Lung microvascular endothelial cell (primary cell): ENCODE results near the gene SLC17A7. TPM values are rescaled to one million over a fixed set of nuclear protein-coding genes. Genes with fewer than 3 reads are reported as not detected.
A peak's percentile ranks its signal among the peaks of the same experiment; 100 is the strongest.

ENCODE experiments used
- DNase-seq, 2 donors: peaks; one replicate each; pipeline versions ENCODE4 v3.0.0 to v3.0.0-alpha.2; 2010; ENCODE audit warnings: low read depth in 2 of 2
- total RNA-seq: library from RNA; depleted of rRNA; stranded (reverse); fragments of >200 nt; gene quantifications from 2 replicates; pipeline ENCODE4 v1.2.1, GENCODE V29; 2014

Gene SLC17A7
- total RNA-seq, 1 donor from 2014 or later: 0.20 TPM

DNA sequence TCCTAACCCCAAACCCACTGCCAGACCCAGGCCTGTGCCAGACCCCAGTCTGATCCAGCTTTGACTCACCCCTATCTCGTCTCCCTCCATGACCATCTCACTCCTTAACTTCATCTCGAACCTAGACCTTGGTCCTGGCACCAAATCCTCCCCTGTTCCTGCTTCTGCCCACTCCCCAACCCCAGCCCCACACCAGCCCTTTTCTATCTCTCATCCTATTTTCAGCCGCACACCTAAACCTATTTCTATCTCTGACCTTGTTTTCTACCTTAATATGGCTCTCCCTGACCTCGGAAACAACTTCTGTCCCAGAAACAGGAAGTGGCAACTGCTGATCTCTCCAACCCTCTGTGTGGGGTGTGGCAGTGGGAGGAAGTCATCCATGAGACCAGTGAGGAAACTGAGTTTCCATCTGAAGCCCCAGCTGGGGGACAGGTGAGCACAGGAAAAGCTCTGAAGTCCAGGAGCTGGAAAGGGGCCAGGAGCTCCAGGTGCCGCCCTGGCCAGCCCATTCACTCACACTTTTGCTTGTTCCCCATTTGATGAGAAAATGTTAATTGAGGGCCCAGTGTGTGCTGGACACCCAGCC lies 31.8 kb downstream of the SLC17A7 start:
- no peak for DNase-seq

DNA sequence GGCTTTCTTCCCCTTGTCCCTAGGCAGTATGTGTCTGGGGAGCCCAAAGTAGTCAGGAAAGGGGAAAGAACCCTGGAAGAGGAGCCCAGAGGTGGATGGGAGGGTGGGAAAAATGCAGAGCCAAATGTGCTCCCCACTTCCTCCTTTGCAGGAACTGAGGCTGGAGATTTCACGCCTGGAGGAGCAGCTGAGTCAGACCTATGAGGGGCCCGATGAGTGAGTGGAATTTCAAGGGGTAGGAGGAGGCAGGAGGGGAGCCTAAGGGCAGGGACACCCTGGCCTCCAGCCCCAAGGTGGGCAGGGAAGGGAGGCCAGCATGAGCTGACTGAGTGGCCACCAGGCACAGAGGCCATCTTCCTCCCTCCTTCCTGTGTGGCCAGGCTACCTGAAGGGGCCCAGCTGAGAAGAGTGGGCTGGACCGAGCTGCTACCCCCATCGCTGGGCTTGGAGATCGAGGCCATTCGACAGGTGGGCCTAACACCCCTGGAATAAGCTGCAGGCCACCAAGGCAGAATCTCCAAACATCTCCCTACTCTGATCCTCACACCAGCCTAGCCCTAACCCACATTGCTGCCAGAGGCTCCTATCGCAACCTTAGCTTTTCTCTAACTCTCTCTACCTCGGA lies 32.4 kb downstream of the SLC17A7 start:
- DNase-seq: no peak

DNA sequence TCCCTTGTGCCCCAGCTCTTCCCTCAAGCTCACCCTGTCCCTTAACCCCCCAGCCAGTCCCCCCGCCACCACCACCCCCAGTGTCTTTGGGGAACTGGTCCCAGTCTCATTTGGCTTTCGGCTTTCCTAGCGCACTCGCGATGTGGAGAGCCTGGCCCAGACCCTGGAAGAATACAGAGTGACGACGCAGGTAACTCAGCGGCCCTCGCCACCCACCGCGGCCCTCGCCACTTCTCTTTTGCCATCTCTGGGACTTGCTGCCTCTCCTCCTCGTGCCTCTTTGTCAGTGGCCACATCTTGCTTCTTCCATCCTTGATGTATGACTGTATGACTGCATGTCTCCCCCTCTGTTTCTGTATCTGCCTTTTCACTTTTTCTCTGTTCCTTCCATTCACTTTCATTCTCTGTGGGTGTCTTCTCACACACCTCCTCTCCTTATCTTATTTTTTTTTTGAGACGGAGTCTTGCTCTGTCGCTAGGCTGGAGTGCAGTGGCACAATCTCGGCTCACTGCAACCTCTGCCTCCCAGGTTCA lies 33.8 kb downstream of the SLC17A7 start:
- DNase-seq: no peak

DNA sequence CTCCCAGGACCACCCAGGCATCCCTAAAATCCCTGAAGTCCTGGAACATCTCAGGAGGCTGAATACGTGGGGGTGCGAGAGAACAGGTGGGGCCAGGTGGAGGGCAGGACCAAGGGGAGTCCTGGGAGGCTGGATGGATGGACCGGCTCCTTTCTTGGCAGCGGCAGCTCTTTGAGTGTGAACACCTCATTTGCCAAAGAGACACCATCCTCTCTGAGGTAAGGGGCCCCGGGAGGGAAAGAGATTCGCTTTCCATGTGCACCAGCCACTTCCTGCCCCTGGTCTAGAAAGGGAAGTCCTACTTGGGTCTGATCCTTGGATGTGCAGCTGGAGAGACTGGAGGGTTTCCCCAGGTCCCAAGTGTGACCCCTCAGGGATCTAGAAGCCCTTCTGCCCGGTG lies 34.2 kb downstream of the SLC17A7 start:
- DNase-seq: no peak

DNA sequence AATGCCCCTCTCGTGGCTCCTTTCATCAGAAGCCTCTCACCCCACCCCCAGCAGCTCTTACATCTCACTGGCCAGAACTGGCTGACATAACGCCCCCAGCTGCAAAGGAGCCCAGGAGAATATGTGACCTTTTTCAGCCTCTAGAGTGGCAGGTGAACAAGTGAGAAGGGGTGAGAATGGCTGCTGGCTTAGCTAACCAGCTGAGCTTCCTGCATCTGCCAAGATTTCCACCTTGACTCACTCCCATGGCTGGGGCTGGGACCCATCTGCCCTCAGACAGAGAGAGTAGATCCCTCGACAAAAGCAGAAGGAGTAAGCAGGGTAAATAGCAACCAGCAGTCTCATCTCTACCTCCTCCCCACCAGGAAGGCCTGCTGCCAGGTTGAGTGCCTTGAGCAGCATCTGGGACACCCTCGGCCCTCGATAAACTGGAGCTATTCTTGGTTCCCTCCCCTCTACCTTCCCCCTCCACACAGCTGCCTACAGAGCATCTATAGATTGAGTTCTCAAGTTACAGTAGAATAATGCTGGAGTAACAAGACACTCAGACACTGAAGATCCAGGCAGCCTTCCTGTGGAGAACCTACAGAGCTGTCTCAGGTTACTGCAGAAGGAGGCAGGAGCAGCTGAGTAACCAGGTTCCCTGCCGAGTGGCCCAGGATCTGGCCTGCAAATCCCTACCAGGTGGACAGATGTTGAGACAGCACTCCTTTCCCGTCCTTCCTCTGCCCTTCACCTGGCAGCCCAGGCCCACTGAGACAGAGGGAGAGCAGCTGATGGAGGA lies 37.7 kb downstream of the SLC17A7 start:
- no peak for DNase-seq

DNA sequence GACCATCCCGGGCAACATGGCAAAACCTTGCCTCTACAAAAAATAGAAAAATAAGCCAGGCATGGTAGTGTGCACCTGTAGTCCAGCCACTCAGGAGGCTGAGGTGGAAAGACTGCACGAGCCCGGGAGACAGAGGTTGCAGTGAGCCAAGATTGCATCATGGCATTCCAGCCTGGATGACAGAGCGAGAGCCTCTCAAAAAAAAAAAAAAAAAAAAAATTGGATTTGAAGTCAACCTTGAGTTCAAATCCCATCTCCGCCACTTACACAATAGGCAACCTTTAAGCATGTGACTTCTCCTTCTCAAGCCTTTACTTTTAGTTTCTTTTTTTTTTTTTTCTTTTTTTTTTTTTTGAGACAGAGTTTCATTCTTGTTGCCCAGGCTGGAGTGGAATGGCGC lies 41.3 kb downstream of the SLC17A7 start:
- no peak for DNase-seq

DNA sequence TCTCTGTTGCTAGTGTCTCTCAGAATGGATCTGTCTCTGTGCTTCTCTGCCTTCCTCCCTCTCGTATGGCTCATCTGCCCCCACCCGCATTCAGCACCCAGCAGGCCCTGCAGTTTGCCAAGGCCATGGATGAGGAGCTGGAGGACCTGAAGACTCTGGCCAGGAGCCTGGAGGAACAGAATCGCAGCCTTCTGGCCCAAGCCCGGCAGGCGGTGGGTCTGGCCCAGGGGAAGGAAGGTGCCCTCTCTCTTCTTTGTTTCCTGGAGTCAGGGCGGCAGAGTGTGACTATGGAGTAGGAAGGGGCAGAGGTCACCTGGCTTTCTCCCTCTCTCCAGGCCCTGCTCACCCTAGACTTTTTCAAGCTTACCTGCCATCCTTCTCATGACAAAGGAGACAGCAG lies 42.4 kb downstream of the SLC17A7 start:
- no peak for DNase-seq

DNA sequence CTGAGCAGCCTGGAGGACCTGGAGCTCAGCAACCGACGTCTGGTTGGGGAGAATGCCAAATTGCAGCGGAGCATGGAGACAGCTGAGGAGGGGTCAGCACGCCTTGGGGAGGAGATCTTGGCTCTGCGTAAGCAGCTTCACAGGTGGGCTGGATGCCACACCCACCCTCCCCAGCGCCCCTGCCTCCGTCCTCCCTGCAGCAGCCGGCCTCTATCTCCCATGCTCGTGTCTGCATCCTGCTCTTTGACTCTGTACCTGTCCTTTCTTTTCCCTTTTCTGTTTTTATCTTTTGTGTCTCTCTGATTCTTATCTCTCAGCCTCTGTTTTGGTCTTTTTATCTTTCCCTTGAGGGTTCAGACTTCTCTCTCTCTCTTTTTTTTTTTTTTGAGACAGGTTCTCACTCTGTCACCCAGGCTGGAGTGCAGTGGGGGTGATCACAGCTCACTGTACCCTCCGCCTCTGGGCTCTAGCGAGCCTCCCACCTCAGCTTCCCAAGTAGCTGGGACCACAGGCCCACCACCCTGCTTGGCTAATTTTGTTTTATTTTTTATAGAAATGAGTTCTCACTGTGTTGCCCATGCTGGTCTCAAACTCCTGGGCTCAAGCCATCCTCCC lies 43.2 kb downstream of the SLC17A7 start:
- no peak for DNase-seq

DNA sequence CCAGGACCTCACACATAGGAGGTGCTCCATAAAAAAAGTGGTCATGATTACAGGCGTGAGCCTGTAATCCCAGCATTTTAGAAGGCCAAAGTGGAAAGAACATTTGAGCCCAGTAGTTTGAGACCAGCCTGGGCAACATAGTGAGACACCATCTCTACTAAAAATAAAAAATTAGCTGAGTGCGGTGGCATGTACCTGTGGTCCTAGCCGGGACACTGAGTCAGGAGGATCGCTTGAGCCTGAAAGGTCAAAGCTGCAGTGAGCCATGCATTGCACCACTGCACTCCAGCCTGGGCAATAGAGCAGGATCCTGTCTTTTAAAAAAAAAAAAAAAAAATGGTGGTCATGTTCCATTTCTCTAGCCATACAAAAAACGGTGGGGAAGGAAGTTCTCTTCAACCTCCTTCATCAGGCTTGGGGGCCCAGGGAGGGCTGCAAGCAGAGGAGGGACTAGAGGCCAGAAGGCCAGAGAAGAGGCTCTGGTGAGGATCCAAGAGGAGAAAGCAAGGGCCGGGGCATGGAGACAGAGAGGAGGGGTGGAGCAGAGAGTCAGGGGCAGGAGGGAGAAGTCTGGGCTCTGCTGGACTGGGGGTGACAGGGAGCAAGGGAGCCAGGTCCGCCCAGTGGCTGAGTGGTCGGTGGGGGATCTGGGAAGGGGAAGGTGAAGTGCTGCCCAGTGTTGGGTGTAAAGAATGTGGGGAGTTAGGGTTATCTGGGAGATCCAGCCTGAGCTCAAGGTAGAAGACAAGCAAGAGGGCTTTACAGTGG lies 44.4 kb downstream of the SLC17A7 start:
- no peak for DNase-seq

DNA sequence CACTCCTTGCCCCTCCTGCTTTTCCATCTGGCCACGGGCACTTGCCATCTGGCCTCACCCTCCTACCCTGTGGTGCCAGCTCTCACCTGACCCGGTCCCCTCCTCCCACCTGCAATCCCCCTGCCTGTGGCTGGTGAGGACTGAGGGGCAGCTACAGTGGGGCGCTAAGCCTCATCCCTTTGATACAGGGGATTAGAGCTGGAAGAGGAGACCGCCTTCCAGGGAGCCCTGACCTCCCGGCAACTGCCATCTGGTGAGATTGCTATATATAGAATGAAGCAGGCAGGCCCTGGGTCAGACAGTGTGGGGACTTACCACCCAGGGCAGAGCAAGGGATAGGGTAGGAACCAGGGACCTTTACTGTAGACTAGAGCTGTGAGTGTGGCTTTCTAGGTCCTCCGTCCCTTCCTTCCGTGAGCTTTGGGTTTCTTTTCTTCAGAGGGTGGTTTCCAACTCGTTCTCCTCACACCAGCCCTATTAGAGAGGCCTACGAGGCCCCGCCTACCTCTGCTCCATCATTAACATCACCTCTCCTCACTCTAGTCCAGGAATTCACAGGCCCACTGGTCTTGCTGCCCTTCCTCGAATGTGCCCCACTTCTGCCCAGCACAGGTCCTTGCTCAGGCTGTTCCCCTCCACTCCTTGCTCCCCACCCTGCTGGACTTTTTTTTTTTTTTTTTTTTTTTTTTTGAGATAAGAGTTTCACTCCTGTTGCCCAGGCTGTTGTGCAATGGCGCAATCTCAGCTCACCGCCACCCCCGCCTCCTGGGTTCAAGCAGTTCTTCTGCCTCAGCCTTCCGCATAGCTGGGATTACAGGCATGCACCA lies 45.5 kb downstream of the SLC17A7 start:
- no peak for DNase-seq

DNA sequence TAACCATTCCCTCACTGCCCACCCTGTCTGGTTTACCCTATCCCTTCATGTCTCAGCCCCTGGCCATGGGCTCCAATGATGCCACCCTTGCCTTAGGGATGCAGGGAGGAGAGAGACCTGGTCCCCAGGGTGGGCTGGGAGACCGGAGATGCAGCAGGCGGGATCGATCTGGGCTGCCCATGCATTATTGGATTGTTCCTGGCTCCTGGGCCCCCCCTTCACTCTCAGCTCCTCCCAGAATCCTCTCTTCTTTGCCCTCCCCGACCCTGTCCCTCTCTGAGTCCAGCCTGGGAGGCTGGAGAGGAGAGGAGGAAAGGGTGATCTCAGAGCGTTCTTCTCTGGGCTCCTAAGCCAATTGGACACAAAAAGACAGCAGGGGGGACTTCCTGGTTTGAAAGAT lies 47.4 kb downstream of the SLC17A7 start:
- DNase-seq: no peak

DNA sequence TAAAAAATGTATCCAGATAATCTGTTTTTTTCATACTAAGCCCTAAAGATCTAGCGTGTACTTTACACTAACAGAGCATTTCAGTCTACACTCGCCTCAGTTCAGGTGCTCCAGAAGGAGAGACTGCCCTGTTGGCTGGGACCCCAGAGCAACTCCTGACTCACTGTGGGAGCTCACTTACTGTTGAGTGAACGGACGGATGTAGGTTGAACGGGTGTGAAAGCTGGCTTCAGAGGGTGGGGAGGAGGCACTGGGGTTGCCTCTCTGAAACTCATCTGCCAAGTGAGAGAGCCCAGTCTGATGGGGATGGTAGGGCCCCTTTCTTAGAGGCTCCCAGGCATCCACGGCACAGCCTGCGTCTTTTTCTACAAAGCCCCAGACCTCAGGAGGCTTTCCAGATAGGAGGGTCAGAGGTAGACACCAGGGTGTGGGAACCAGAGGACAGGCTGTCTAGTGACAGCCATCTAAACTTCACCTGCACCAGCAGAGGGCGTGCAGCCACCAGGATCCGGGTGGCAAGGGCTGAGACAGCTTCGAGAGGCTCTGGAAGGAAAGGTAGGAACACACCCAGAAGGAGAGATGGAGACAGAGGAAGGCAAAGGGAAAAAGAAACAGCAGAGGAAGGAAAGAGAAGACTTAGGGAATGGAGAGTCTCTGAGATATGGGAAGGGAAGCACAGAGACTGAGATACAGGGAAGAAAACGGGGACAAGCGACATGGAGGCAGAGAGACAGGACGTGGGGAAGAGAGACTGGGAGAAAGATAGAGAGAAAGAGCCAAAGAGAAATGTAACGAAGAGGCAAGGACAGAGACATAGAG lies 49.5 kb downstream of the SLC17A7 start:
- DNase-seq: peak; percentile 72 to 77

DNA sequence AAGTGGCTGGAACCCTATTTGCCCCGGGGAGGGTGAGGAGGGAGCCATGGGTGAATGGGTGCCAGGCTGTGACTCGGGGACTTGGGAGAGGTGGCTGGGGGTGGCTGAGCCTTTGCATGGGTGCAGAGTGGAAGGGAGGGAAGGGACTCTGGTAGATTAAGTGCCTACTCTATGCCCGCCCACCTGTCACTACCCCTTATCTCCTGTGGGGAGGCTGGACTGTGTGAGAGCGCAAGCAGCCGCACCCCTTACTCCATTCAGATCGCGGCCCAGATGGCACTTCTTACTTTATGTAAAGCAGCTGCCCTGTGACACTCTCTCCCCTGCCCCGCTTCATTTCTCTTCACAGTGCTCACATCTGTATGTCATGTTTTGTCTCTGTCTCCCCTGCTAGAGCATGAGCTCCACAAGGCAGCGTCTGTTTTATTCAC lies 50.4 kb downstream of the SLC17A7 start:
- no peak for DNase-seq

DNA sequence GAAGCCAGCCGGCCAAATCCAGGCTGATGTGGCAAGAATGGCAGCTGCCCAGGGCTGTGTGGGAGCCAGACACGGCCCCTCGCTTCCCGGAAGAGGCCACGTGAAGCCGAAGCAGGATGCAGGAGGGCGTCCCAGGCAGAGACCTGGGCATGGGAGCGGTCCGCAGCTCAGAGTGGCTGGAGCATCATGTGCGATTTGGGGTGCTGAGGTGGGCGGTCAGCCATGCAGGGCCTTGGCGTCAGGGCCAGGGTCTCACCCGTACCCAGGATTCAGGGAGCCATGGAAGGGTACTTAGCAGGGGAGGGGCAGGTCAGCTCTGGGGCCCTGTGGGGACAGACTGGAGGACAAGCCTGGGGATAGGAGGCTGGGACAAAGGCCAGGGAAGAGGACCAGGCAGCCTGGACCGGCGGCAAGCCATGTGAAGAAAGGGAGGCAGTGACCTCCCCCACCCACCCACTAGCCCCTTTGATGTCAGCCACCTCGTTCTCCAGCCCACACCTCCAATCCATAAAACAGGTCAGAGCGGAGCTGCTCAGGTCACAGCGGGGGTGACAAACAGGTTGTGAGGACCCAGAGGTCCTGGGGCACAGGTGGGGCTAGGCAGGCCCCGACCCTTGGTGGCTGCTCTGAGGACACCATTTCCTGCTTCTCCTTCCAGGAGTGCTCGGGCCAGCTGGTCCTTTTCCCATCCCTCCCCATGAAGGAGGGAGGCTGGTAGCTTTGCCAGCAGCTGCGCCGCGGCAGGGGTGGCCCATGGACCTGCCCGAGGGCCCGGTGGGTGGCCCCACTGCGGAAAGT lies 51.0 kb downstream of the SLC17A7 start:
- peak in 1 of 2 donors; percentile 20 for DNase-seq

DNA sequence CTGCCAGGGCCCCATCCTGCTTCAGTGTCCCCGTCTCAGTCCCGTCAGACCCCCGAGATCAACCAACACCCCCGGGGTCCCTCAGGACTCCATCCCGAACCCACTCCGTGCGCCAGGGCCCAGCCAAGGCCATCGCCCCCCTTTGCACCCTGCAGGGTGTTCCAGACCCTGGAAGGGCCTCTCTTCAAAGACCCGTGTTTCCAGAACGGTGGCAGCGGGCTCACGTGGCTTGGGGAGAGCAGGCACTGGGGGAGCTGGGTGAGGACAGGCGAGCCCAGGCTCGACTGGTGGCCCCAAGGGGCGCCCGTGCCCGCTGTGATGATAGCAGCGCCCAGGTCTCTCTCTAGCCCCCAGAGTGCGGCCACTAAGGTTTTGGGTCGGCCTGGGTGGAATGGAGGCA lies 51.9 kb downstream of the SLC17A7 start:
- DNase-seq: no peak

DNA sequence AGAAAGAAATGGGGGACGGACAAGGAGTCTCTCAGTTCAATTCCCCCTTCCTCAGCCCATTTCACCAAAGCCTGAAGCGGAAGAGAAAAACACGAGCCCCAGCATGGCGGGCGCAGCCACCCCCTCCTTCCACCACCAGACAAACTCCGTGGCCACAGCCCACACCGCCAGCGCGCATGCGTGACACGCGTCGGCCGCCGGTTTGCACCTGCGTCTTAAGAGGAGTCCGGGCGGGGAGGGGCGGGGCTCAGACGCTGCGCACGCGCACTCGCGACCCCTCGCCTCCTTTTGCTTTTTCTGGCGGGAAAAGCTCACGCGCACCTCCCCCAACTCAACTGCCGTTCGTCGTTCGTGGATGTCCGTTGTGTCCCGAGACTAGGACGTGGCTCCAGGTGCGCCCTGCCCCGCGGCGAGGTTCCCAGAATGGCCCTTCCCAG lies 53.4 kb downstream of the SLC17A7 start, which contains the start of gene KASH5:
Gene KASH5, plus strand, starts transcription at position 314 of the 437 bp plus-strand sequence. CDS start 2,635 bp downstream, outside the sequence.
- peak; percentile 7 to 70 for DNase-seq

DNA sequence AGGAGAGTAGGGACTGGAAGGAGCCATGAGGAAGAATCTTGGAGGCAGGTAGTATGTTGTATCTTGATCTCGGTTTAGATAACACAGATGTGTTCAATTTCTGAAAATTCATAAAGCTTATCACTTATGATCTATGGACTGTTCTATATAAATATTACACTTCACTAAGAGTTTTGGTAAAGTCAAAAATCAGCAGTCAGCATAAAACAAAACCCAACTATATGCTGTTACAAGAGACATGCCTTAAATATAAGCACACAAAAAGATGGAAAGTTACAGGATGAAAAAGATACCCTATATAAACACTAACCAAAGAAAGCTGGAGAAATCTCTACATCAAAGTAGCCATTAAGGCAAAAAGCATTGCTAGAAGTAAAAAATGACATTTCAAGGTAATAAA lies 57.7 kb downstream of the SLC17A7 start:
- DNase-seq: no peak

DNA sequence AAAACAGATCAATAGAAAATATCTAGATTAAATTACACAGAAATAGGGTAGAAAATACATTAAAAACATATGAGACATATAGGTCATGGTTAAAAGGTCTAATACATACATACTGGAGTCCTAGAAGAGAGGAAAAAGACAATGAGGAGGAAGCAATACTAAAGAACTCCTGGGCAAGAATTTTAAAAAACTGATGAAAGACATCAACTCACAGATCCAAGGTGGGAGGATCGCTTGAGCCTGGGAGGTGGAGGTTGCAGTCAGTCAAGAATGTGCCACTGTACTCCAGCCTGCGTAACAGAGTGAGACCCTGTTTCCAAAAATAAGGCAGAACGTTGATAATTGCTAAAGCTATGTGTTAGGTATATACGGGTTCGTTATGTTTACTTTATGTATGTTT lies 58.7 kb downstream of the SLC17A7 start:
- no peak for DNase-seq

DNA sequence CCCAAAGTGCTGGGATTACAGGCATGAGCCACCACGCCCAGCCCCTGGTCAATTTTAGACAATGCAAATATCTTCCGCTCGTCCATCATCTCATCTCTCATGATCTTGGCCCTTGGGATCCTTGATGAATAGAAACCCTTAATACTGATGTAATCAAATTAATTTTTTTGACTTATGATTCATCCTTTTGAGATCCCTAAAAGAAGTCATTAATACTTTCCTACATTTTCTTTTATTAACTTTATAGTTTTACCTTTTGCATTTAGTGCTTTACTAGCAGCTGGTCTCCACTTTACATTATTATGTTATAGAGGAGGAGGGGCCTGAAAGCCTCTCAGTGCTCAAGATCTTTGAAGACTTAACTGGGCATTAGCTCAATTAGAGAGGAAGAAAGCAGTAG lies 60.9 kb downstream of the SLC17A7 start:
- DNase-seq: no peak
